HCT116 (cell line): Measurements from ENCODE around the gene GNPTAB. TPM values are rescaled to one million over a fixed set of nuclear protein-coding genes. Genes with fewer than 3 reads are reported as not detected.

Experiments used
- ATAC-seq: fragments of 200-7000 bp; cut with Tn5 transposase; 2 replicates; pipeline ENCODE4 v1.9.1; 2020; ENCODE audit warnings: mild to moderate bottlenecking, moderate library complexity
- BruUV-seq: library from RNA; stranded (reverse); fragments of 400-500 nt; replicated peaks from 2 replicates; lab custom pipeline; 2021; lab: Mats Ljungman, UMichigan
- CTCF ChIA-PET: fragments of 300-600 bp; sonication (Branson Sonifier 250); formaldehyde crosslinking; loops from one replicate; lab custom pipeline; 2021; ENCODE audit warnings: antibody characterized with exemption; lab: Charles Lee
- POLR2A ChIA-PET: fragments of 300-600, 350-600 bp; sonication (Branson Sonifier 250); formaldehyde crosslinking; loops from one replicate; lab custom pipeline; 2021; ENCODE audit warnings: antibody characterized with exemption; lab: Charles Lee
- RAD21 ChIA-PET, 2 experiments: fragments of 300-600 bp; sonication (Branson Sonifier 250); formaldehyde crosslinking; loops; one replicate each; lab custom pipeline; 2023; ENCODE audit warnings: low total read pairs in 2 of 2; ENCODE audit not compliant: uncharacterized antibody in 2 of 2, unreplicated experiment in 2 of 2, low non-redundant PET in 1 of 2; lab: Charles Lee
- DNase-seq: peaks from one replicate; pipeline ENCODE4 v3.0.0-alpha.2; 2010; ENCODE audit warnings: low read depth, low spot score
- H2AFZ ChIP-seq: fragments of 200-600 bp; shearing (Covaris generic), sonication (generic); 2 replicates; pipeline ENCODE4 v1.6.1; 2017; ENCODE audit warnings: low read depth, mixed run types, mixed read lengths, antibody characterized with exemption, low read length; ENCODE audit not compliant: poor library complexity, severe bottlenecking
- H3K27ac ChIP-seq: 2 replicates; pipeline ENCODE4 v1.5.1; 2012; ENCODE audit warnings: low read depth, low read length
- H3K27me3 ChIP-seq: fragments of 200-600 bp; sonication (generic); 2 replicates; pipeline ENCODE4 v1.6.1; 2016; ENCODE audit warnings: mixed run types, low read length, mixed read lengths; ENCODE audit not compliant: insufficient read depth
- H3K36me3 ChIP-seq, 2 experiments: fragments of 200-500 bp in 1 of 2; fragments of 200-600 bp in 1 of 2; sonication (Bioruptor generic) in 1 of 2; sonication (generic) in 1 of 2; 2 replicates each; pipeline versions ENCODE4 v1.5.1 to v1.6.1; 2014 to 2016; ENCODE audit warnings: low read length in 2 of 2, inconsistent platforms in 1 of 2, mixed read lengths in 1 of 2, mixed run types in 1 of 2; ENCODE audit not compliant: insufficient read depth in 2 of 2, control insufficient read depth in 1 of 2
- H3K4me1 ChIP-seq, 2 experiments: fragments of 200-600 bp in 1 of 2; sonication (generic) in 1 of 2; 2 replicates each; pipeline versions ENCODE4 v1.5.1 to v1.6.1; 2012 to 2017; ENCODE audit warnings: low read length in 2 of 2, inconsistent platforms in 1 of 2, mild to moderate bottlenecking in 1 of 2, mixed read lengths in 1 of 2, mixed run types in 1 of 2, moderate library complexity in 1 of 2; ENCODE audit not compliant: insufficient read depth in 2 of 2, control insufficient read depth in 1 of 2
- H3K4me2 ChIP-seq: fragments of 200-600 bp; sonication (generic); 2 replicates; pipeline ENCODE4 v1.6.1; 2017; ENCODE audit warnings: mixed run types, low read length, mixed read lengths
- H3K4me3 ChIP-seq, 2 experiments: fragments of 200-600 bp in 1 of 2; sonication (generic) in 1 of 2; replicated peaks in 1 of 2; 2 replicates each; pipeline ENCODE4 v1.5.1; 2011 to 2016; ENCODE audit warnings: low read length in 2 of 2, control low read depth in 1 of 2, low read depth in 1 of 2, mild to moderate bottlenecking in 1 of 2, mixed read lengths in 1 of 2, mixed run types in 1 of 2
- H3K79me2 ChIP-seq: fragments of 200-600 bp; sonication (generic); 2 replicates; pipeline ENCODE4 v1.6.1; 2017; ENCODE audit warnings: mild to moderate bottlenecking, mixed run types, low read length, moderate library complexity, mixed read lengths; ENCODE audit not compliant: insufficient read depth
- H3K9ac ChIP-seq: fragments of 200-600 bp; sonication (generic); 2 replicates; pipeline ENCODE4 v1.6.1; 2016; ENCODE audit warnings: low read length, mixed read lengths
- H3K9me2 ChIP-seq: fragments of 200-600 bp; sonication (generic), shearing (Covaris generic); 2 replicates; pipeline ENCODE4 v1.6.1; 2017; ENCODE audit warnings: mixed run types, mild to moderate bottlenecking, moderate library complexity; ENCODE audit not compliant: insufficient read depth
- H3K9me3 ChIP-seq, 2 experiments: fragments of 200-500 bp in 1 of 2; fragments of 200-600 bp in 1 of 2; sonication (Bioruptor generic) in 1 of 2; sonication (generic) in 1 of 2; 2 replicates each; pipeline ENCODE4 v1.6.1; 2014 to 2017; ENCODE audit warnings: low read length in 2 of 2, mixed read lengths in 2 of 2, inconsistent platforms in 1 of 2, low read depth in 1 of 2, mild to moderate bottlenecking in 1 of 2, mixed run types in 1 of 2, moderate library complexity in 1 of 2; ENCODE audit not compliant: control insufficient read depth in 1 of 2, insufficient read depth in 1 of 2
- H4K20me1 ChIP-seq: fragments of 200-600 bp; sonication (generic), shearing (Covaris generic); 2 replicates; pipeline ENCODE4 v1.6.1; 2017; ENCODE audit warnings: mixed run types, mild to moderate bottlenecking, moderate library complexity; ENCODE audit not compliant: insufficient read depth
- ATF3 ChIP-seq: IDR thresholded peaks from 2 replicates; pipeline ENCODE4 v1.6.1; 2012
- CBX3 ChIP-seq: IDR thresholded peaks from 2 replicates; pipeline ENCODE4 v1.6.1; 2012; ENCODE audit warnings: low read depth
- EGR1 ChIP-seq: IDR thresholded peaks from 2 replicates; pipeline ENCODE4 v1.6.1; 2012; ENCODE audit warnings: low read depth
- ELF1 ChIP-seq: IDR thresholded peaks from 2 replicates; pipeline ENCODE4 v1.6.1; 2012; ENCODE audit warnings: low read depth, borderline replicate concordance
- EZH2phosphoT487 ChIP-seq: fragments of 200-600 bp; IDR thresholded peaks from 2 replicates; pipeline ENCODE4 v1.6.1; 2018; ENCODE audit warnings: antibody characterized with exemption, borderline replicate concordance
- JUND ChIP-seq: IDR thresholded peaks from 2 replicates; pipeline ENCODE4 v1.6.1; 2012
- POLR2A ChIP-seq: IDR thresholded peaks from 2 replicates; pipeline ENCODE4 v1.7.0; 2011; ENCODE audit warnings: borderline replicate concordance; ENCODE audit not compliant: insufficient read depth, insufficient read length; ENCODE audit errors: extremely low read depth
- SIN3A ChIP-seq: IDR thresholded peaks from 2 replicates; pipeline ENCODE4 v1.6.1; 2012; ENCODE audit warnings: low read depth
- SP1 ChIP-seq: IDR thresholded peaks from 2 replicates; pipeline ENCODE4 v1.6.1; 2012; ENCODE audit warnings: low read depth
- YY1 ChIP-seq: IDR thresholded peaks from 2 replicates; pipeline ENCODE4 v1.6.1; 2011; ENCODE audit warnings: low read length, low read depth, moderate library complexity, mild to moderate bottlenecking; ENCODE audit not compliant: insufficient replicate concordance; ENCODE audit errors: extremely low read depth
- intact Hi-C: fragments of 100-400 bp; cut with micrococcal nuclease; formaldehyde crosslinking; loops from 2 replicates; pipeline ENCODE4 v1.10.0; 2022
- total RNA-seq: library from RNA; stranded (reverse); gene quantifications from one replicate; pipeline ENCODE4 v1.2.1, GENCODE V29; 2021; ENCODE audit not compliant: unreplicated experiment
- TF ChIP-seq, protein P1 (sequence below): IDR thresholded peaks from 2 replicates; pipeline ENCODE4 v1.6.1; 2011; ENCODE audit warnings: mild to moderate bottlenecking, low read length, moderate library complexity; ENCODE audit not compliant: insufficient replicate concordance; ENCODE audit errors: extremely low read depth

The GNPTAB gene
- total RNA-seq, 1 experiment from 2014 or later, result 41.4 TPM

- H4K20me1 ChIP-seq, result no peaks in the 10 kb centered on the region
- no peaks in the 10 kb centered on the region for H3K9me3 ChIP-seq
- CTCF ChIA-PET, result no interaction called here
- TF ChIP-seq ELF1 (no peak), SP1 (no peak), JUND (no peak), YY1 (no peak), EGR1 (no peak), SIN3A (no peak), EZH2phosphoT487 (no peak), POLR2A (no peak), ATF3 (no peak), CBX3 (no peak)
- TF ChIP-seq, protein P1, sequence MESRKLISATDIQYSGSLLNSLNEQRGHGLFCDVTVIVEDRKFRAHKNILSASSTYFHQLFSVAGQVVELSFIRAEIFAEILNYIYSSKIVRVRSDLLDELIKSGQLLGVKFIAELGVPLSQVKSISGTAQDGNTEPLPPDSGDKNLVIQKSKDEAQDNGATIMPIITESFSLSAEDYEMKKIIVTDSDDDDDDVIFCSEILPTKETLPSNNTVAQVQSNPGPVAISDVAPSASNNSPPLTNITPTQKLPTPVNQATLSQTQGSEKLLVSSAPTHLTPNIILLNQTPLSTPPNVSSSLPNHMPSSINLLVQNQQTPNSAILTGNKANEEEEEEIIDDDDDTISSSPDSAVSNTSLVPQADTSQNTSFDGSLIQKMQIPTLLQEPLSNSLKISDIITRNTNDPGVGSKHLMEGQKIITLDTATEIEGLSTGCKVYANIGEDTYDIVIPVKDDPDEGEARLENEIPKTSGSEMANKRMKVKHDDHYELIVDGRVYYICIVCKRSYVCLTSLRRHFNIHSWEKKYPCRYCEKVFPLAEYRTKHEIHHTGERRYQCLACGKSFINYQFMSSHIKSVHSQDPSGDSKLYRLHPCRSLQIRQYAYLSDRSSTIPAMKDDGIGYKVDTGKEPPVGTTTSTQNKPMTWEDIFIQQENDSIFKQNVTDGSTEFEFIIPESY, result no peak
- no peak overlapping the region for H3K4me2 ChIP-seq
- intact Hi-C loops, result no loop called here
- peaks cover 3% of the 10 kb centered on the region for H3K79me2 ChIP-seq
- H3K4me1 ChIP-seq, result no peaks in the 10 kb centered on the region
- H3K4me3 ChIP-seq, result no peak overlapping the region
- no peaks in the 10 kb centered on the region for H3K27me3 ChIP-seq
- BruUV-seq, result no TSS peak
- H3K27ac ChIP-seq, result no peak overlapping the region
- no peak overlapping the region for H2AFZ ChIP-seq
- H3K9ac ChIP-seq, result no peak overlapping the region
- no peaks in the 10 kb centered on the region for H3K36me3 ChIP-seq
- DNase-seq (no peak), ATAC-seq (no peak)
- POLR2A ChIA-PET, result no interaction called here
- RAD21 ChIA-PET, result no interaction called here
- no peaks in the 10 kb centered on the region for H3K9me2 ChIP-seq
Measured at GRCh38 chr12:101799774-101800173, 31.0 kb downstream of the GNPTAB start.
